H1 (cell line): ENCODE results near the gene TNNI3.

ENCODE experiments used
- ATF2 ChIP-seq: IDR thresholded peaks from 2 replicates; pipeline ENCODE4 v1.6.1; 2012; ENCODE audit warnings: low read length, inconsistent platforms
- BRCA1 ChIP-seq: IDR thresholded peaks from 2 replicates; pipeline ENCODE4 v1.6.1; 2012; ENCODE audit warnings: low read depth, low read length, improper control_type of control experiment
- EP300 ChIP-seq, 2 experiments: IDR thresholded peaks; 1 replicate in 1 of 2; 2 replicates in 1 of 2; pipeline ENCODE4 v1.6.1; 2011 to 2012; ENCODE audit warnings: low read depth in 2 of 2, low read length in 2 of 2, mild to moderate bottlenecking in 2 of 2, borderline replicate concordance in 1 of 2, inconsistent platforms in 1 of 2, moderate library complexity in 1 of 2
- EZH2 ChIP-seq: fragments of 200-600 bp; sonication (generic); IDR thresholded peaks from 2 replicates; pipeline ENCODE4 v1.7.1; 2012; ENCODE audit warnings: low read depth, mild to moderate bottlenecking, moderate library complexity, low read length, inconsistent platforms; ENCODE audit not compliant: severe bottlenecking
- POLR2A ChIP-seq, 2 experiments: IDR thresholded peaks; 1 replicate in 1 of 2; 2 replicates in 1 of 2; pipeline ENCODE4 v1.6.1; 2011; ENCODE audit warnings: low read depth in 2 of 2, low read length in 2 of 2, mild to moderate bottlenecking in 2 of 2; ENCODE audit errors: control extremely low read depth in 1 of 2
- POLR2AphosphoS5 ChIP-seq: IDR thresholded peaks from 2 replicates; pipeline ENCODE4 v1.6.1; 2011; ENCODE audit warnings: low read depth, low read length
- USF2 ChIP-seq: IDR thresholded peaks from 2 replicates; pipeline ENCODE4 v1.6.1; 2011; ENCODE audit warnings: low read length, improper control_type of control experiment
- TF ChIP-seq, protein P1 (sequence below), 3 experiments: IDR thresholded peaks; 1 replicate in 2 of 3; 2 replicates in 1 of 3; pipeline versions ENCODE4 v1.5.1 to v1.6.1; 2011; ENCODE audit warnings: low read length in 3 of 3, mild to moderate bottlenecking in 3 of 3, inconsistent platforms in 2 of 3, low read depth in 1 of 3, moderate library complexity in 1 of 3; ENCODE audit not compliant: insufficient read depth in 1 of 3; ENCODE audit errors: control extremely low read depth in 1 of 3

- TF ChIP-seq, protein P1, sequence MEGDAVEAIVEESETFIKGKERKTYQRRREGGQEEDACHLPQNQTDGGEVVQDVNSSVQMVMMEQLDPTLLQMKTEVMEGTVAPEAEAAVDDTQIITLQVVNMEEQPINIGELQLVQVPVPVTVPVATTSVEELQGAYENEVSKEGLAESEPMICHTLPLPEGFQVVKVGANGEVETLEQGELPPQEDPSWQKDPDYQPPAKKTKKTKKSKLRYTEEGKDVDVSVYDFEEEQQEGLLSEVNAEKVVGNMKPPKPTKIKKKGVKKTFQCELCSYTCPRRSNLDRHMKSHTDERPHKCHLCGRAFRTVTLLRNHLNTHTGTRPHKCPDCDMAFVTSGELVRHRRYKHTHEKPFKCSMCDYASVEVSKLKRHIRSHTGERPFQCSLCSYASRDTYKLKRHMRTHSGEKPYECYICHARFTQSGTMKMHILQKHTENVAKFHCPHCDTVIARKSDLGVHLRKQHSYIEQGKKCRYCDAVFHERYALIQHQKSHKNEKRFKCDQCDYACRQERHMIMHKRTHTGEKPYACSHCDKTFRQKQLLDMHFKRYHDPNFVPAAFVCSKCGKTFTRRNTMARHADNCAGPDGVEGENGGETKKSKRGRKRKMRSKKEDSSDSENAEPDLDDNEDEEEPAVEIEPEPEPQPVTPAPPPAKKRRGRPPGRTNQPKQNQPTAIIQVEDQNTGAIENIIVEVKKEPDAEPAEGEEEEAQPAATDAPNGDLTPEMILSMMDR (IDR thresholded peaks at IDR 0.05; ENCODE audit: control extremely low read depth in 1 of 3, insufficient read depth in 1 of 3, low read depth in 1 of 3, low read length in 3 of 3): no peak
- TF ChIP-seq EZH2 (no peak), USF2 (no peak), EP300 (IDR thresholded peaks at IDR 0.05; ENCODE audit: borderline replicate concordance in 1 of 2, low read depth in 2 of 2, low read length in 2 of 2) (no peak), POLR2A (IDR thresholded peaks at IDR 0.05; ENCODE audit: control extremely low read depth in 1 of 2, low read depth in 2 of 2, low read length in 2 of 2) (no peak), POLR2AphosphoS5 (no peak), BRCA1 (no peak), ATF2 (no peak)
Observed at GRCh38 chr19:55197528-55197927, 40.0 kb upstream of the TNNI3 start.
